AG04450 (cell line): ENCODE data around the gene PIGH. TPM values are rescaled to one million over a fixed set of nuclear protein-coding genes. Genes with fewer than 3 reads are reported as not detected.

Source experiments
- CTCF ChIA-PET: fragments of 300-600, 350-600 bp; formaldehyde crosslinking; extraction: SDS; loops from one replicate; lab custom pipeline; 2022; ENCODE audit warnings: antibody characterized with exemption, inconsistent platforms; lab: Charles Lee
- POLR2A ChIA-PET: fragments of 350-600 bp; formaldehyde crosslinking; extraction: SDS; loops from one replicate; lab custom pipeline; 2021; ENCODE audit warnings: antibody characterized with exemption, inconsistent platforms; lab: Yijun Ruan, JAX
- DNase-seq: peaks from one replicate; pipeline ENCODE4 v3.0.0-alpha.2; 2011; ENCODE audit warnings: low read depth, low spot score
- H3K27ac ChIP-seq: one replicate; pipeline ENCODE4 v1.5.1; 2012; ENCODE audit warnings: low read depth, low read length, control low read depth
- H3K27me3 ChIP-seq: one replicate; pipeline ENCODE4 v1.6.0; 2012; ENCODE audit warnings: low read length; ENCODE audit not compliant: control insufficient read depth, insufficient read depth
- H3K4me3 ChIP-seq: 2 replicates; pipeline ENCODE4 v1.5.1; 2011; ENCODE audit warnings: mild to moderate bottlenecking, low read depth, low read length, control low read depth
- H3K9me3 ChIP-seq: 2 replicates; pipeline ENCODE4 v1.5.1; 2012; ENCODE audit warnings: low read length; ENCODE audit not compliant: control insufficient read depth, insufficient read depth
- CTCF ChIP-seq: IDR thresholded peaks from 2 replicates; pipeline ENCODE4 v1.5.1; 2011; ENCODE audit warnings: low read depth, low read length, control low read depth, inconsistent platforms
- polyA plus RNA-seq: library from polyadenylated mRNA; depleted of rRNA; stranded (reverse); fragments of >200 nt; gene quantifications from 2 replicates; pipeline ENCODE4 v1.2.3, GENCODE V29; 2011

PIGH gene
- polyA plus RNA-seq, 1 experiment: 17.6 TPM

GRCh38 chr14:67580336-67581171 lies 19.5 kb downstream of the PIGH start:
- Histone ChIP-seq H3K4me3 (no peak overlapping the region), H3K27ac (no peak overlapping the region), H3K9me3 (no peaks in the 10 kb centered on the region), H3K27me3 (peaks cover 7% of the 10 kb centered on the region)
- no peak for TF ChIP-seq CTCF
- ChIA-PET CTCF (interaction anchor here (1.6 to 8.3 kb wide), 8 partner anchors 9 to 153 kb away, joined by 3 to 208 read pairs (median 10); partner anchors contain the start of genes PIGH and RDH12), POLR2A (no interaction called here)
- DNase-seq: no peak

- POLR2A ChIA-PET: no interaction called here
Measured at GRCh38 chr14:67579636-67580035, 20.4 kb downstream of the PIGH start.

GRCh38 chr14:67579040-67579439 lies 21.0 kb downstream of the PIGH start:
- Histone ChIP-seq H3K27me3 (peaks cover 11% of the 10 kb centered on the region), H3K27ac (no peak overlapping the region), H3K9me3 (no peaks in the 10 kb centered on the region), H3K4me3 (no peak overlapping the region)
- POLR2A ChIA-PET: no interaction called here
- CTCF ChIA-PET: interaction anchor here (1.0 to 8.3 kb wide), 3 partner anchors 123 to 154 kb away, joined by 3 to 208 read pairs (median 8); partner anchors contain the start of gene RDH12
- DNase-seq: no peak
- TF ChIP-seq CTCF: no peak

More at GRCh38 chr14:67579636-67580035, 20.4 kb downstream of the PIGH start:
- Histone ChIP-seq H3K27ac (no peak overlapping the region), H3K4me3 (no peak overlapping the region), H3K9me3 (no peaks in the 10 kb centered on the region), H3K27me3 (peaks cover 10% of the 10 kb centered on the region)
- CTCF ChIA-PET: interaction anchor here (0.8 to 8.3 kb wide), 2 partner anchors 9 to 122 kb away, joined by 4 to 208 read pairs; partner anchors contain the start of gene RDH12
- TF ChIP-seq CTCF: no peak
- no peak for DNase-seq

GRCh38 chr14:67577909-67578749 lies 21.9 kb downstream of the PIGH start:
- DNase-seq: no peak
- Histone ChIP-seq H3K9me3 (no peaks in the 10 kb centered on the region), H3K27ac (no peak overlapping the region), H3K27me3 (peaks cover 11% of the 10 kb centered on the region), H3K4me3 (no peak overlapping the region)
- ChIA-PET POLR2A (no interaction called here), CTCF (interaction anchor here (1.0 to 3.3 kb wide), 2 partner anchors 151 to 153 kb away, joined by 3 to 8 read pairs; no protein-coding TSS in a partner anchor)
- no peak for TF ChIP-seq CTCF
